HUES48 (cell line): Measurements from ENCODE around the gene ADGRV1.

Source experiments
- H3K27ac ChIP-seq: one replicate; pipeline ENCODE4 v1.7.0; 2013; ENCODE audit warnings: low read depth, low read length, inconsistent platforms
- H3K27me3 ChIP-seq: 2 replicates; pipeline ENCODE4 v1.6.1; 2013; ENCODE audit warnings: mild to moderate bottlenecking, low read length; ENCODE audit not compliant: control insufficient read depth, insufficient read depth
- H3K36me3 ChIP-seq: 2 replicates; pipeline ENCODE4 v1.6.1; 2013; ENCODE audit warnings: low read length; ENCODE audit not compliant: control insufficient read depth, insufficient read depth
- H3K4me1 ChIP-seq: 2 replicates; pipeline ENCODE4 v1.6.1; 2013; ENCODE audit warnings: mild to moderate bottlenecking, low read length; ENCODE audit not compliant: control insufficient read depth, insufficient read depth
- H3K4me3 ChIP-seq: 2 replicates; pipeline ENCODE4 v1.5.1; 2013; ENCODE audit warnings: mild to moderate bottlenecking, low read depth, low read length
- H3K9ac ChIP-seq: 2 replicates; pipeline ENCODE4 v1.6.1; 2013; ENCODE audit warnings: mild to moderate bottlenecking, low read depth, low read length, moderate library complexity
- H3K9me3 ChIP-seq: 2 replicates; pipeline ENCODE4 v1.6.1; 2013; ENCODE audit warnings: low read length; ENCODE audit not compliant: control insufficient read depth, insufficient read depth

Gene ADGRV1

GRCh38 chr5:90530736-90531487 is 27.7 kb upstream of the ADGRV1 start:
- Histone ChIP-seq H3K27me3 (no peaks in the 10 kb centered on the region), H3K4me1 (peaks cover 18% of the 10 kb centered on the region), H3K9ac (no peak overlapping the region), H3K27ac (peak overlapping the region; percentile 85), H3K4me3 (peak overlapping the region; percentile 92; the same call in 1 of the 2 replicates), H3K9me3 (no peaks in the 10 kb centered on the region), H3K36me3 (no peaks in the 10 kb centered on the region)

- Histone ChIP-seq H3K4me3 (no peak overlapping the region), H3K9ac (no peak overlapping the region), H3K27ac (no peak overlapping the region), H3K27me3 (no peaks in the 10 kb centered on the region), H3K36me3 (no peaks in the 10 kb centered on the region), H3K4me1 (peaks cover 20% of the 10 kb centered on the region), H3K9me3 (no peaks in the 10 kb centered on the region)
Observed at GRCh38 chr5:90533794-90534193, 24.8 kb upstream of the ADGRV1 start.

GRCh38 chr5:90534922-90535321 is 23.7 kb upstream of the ADGRV1 start:
- peaks cover 20% of the 10 kb centered on the region for H3K4me1 ChIP-seq
- no peak overlapping the region for H3K9ac ChIP-seq
- no peaks in the 10 kb centered on the region for H3K36me3 ChIP-seq
- H3K4me3 ChIP-seq: no peak overlapping the region
- no peaks in the 10 kb centered on the region for H3K27me3 ChIP-seq
- H3K27ac ChIP-seq: no peak overlapping the region
- no peaks in the 10 kb centered on the region for H3K9me3 ChIP-seq

GRCh38 chr5:90542827-90543519 is 15.6 kb upstream of the ADGRV1 start:
- peaks cover 34% of the 10 kb centered on the region for H3K4me1 ChIP-seq
- no peak overlapping the region; the same call in 1 of the 2 replicates for H3K9ac ChIP-seq
- H3K4me3 ChIP-seq: peak overlapping the region; percentile 14; the same call in 1 of the 2 replicates
- H3K27me3 ChIP-seq: no peaks in the 10 kb centered on the region
- peak overlapping the region; percentile 85 for H3K27ac ChIP-seq
- no peaks in the 10 kb centered on the region for H3K36me3 ChIP-seq
- H3K9me3 ChIP-seq: no peaks in the 10 kb centered on the region

- Histone ChIP-seq H3K4me1 (peaks cover 41% of the 10 kb centered on the region), H3K4me3 (no peak overlapping the region), H3K9ac (no peak overlapping the region), H3K36me3 (no peaks in the 10 kb centered on the region), H3K27me3 (no peaks in the 10 kb centered on the region), H3K27ac (no peak overlapping the region), H3K9me3 (no peaks in the 10 kb centered on the region)
Observed at GRCh38 chr5:90545511-90545910, 13.1 kb upstream of the ADGRV1 start.

GRCh38 chr5:90546216-90546837 is 12.3 kb upstream of the ADGRV1 start:
- Histone ChIP-seq H3K9ac (no peak overlapping the region), H3K9me3 (no peaks in the 10 kb centered on the region), H3K27ac (no peak overlapping the region), H3K36me3 (no peaks in the 10 kb centered on the region), H3K27me3 (no peaks in the 10 kb centered on the region), H3K4me1 (peaks cover 41% of the 10 kb centered on the region), H3K4me3 (no peak overlapping the region)

- no peaks in the 10 kb centered on the region for H3K9me3 ChIP-seq
- H3K27ac ChIP-seq: no peak overlapping the region
- H3K4me1 ChIP-seq: peaks cover 41% of the 10 kb centered on the region
- H3K36me3 ChIP-seq: no peaks in the 10 kb centered on the region
- H3K4me3 ChIP-seq: no peak overlapping the region
- no peaks in the 10 kb centered on the region for H3K27me3 ChIP-seq
- H3K9ac ChIP-seq: no peak overlapping the region
Observed at GRCh38 chr5:90547072-90547536, 11.5 kb upstream of the ADGRV1 start.

- no peaks in the 10 kb centered on the region for H3K27me3 ChIP-seq
Observed at GRCh38 chr5:90548069-90548593, 10.5 kb upstream of the ADGRV1 start.

GRCh38 chr5:90549223-90549622 is 9.4 kb upstream of the ADGRV1 start:
- H3K4me3 ChIP-seq: no peak overlapping the region
- H3K27ac ChIP-seq: no peak overlapping the region
- H3K27me3 ChIP-seq: no peaks in the 10 kb centered on the region
- no peak overlapping the region for H3K9ac ChIP-seq
- no peaks in the 10 kb centered on the region for H3K9me3 ChIP-seq
- peaks cover 36% of the 10 kb centered on the region for H3K4me1 ChIP-seq
- H3K36me3 ChIP-seq: no peaks in the 10 kb centered on the region

More at GRCh38 chr5:90548069-90548593, 10.5 kb upstream of the ADGRV1 start:
- no peak overlapping the region for H3K4me3 ChIP-seq
- no peak overlapping the region for H3K27ac ChIP-seq
- peaks cover 34% of the 10 kb centered on the region for H3K4me1 ChIP-seq
- no peaks in the 10 kb centered on the region for H3K9me3 ChIP-seq
- no peaks in the 10 kb centered on the region for H3K36me3 ChIP-seq
- no peak overlapping the region for H3K9ac ChIP-seq

GRCh38 chr5:90549729-90550275 is 8.8 kb upstream of the ADGRV1 start:
- Histone ChIP-seq H3K4me1 (peaks cover 41% of the 10 kb centered on the region), H3K27ac (no peak overlapping the region), H3K9me3 (no peaks in the 10 kb centered on the region), H3K27me3 (no peaks in the 10 kb centered on the region), H3K4me3 (no peak overlapping the region), H3K36me3 (no peaks in the 10 kb centered on the region), H3K9ac (no peak overlapping the region)
